ENCODE results near the gene RPTOR.

The RPTOR gene

DNA sequence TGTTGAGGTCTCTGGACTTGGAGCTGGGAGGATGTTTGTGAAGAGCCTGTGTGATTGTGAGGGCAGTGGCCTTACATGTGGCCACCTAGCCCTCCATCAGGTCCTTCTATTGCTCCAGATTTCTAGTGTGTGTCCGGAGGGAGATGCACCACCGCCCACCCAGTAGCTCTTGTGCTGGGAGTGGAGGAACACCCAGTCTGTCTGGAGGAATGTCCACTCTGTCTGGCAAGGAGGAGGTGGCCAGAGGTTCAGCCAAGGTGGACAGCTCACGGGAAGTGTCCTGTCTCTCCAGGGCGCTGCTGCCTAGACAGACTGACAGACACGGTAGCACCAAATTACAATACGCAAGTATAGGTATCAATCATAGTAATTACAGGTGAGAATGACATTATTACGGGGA is 10.6 kb downstream of the RPTOR start:
- DNase-seq (ENCODE audit: low spot score), result no peak
- TF ChIP-seq, protein P1, sequence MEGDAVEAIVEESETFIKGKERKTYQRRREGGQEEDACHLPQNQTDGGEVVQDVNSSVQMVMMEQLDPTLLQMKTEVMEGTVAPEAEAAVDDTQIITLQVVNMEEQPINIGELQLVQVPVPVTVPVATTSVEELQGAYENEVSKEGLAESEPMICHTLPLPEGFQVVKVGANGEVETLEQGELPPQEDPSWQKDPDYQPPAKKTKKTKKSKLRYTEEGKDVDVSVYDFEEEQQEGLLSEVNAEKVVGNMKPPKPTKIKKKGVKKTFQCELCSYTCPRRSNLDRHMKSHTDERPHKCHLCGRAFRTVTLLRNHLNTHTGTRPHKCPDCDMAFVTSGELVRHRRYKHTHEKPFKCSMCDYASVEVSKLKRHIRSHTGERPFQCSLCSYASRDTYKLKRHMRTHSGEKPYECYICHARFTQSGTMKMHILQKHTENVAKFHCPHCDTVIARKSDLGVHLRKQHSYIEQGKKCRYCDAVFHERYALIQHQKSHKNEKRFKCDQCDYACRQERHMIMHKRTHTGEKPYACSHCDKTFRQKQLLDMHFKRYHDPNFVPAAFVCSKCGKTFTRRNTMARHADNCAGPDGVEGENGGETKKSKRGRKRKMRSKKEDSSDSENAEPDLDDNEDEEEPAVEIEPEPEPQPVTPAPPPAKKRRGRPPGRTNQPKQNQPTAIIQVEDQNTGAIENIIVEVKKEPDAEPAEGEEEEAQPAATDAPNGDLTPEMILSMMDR (IDR thresholded peaks at IDR 0.05), result no peak
- no peak overlapping the region for H3K27ac ChIP-seq
- no peak overlapping the region for H3K4me3 ChIP-seq

DNA sequence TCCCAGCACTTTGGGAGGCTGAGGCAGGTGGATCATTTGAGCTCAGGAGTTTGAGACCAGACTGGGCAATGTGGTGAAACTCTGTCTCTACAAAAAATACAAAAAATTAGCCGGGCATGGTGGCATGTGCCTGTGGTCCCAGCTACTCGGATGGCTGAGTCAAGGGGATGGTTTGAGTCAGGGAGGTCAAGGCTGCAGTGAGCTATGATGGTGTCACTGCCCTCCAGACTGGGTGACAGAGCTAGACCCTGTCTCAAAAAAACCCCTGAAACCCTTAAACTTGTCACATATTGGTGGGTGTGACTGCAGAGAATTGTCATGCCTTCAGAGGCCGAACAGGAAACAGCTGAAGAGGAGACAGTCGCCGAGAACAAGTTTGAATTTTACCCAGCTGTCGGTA is 13.4 kb downstream of the RPTOR start:
- no peak overlapping the region for H3K4me3 ChIP-seq
- no peak overlapping the region for H3K27ac ChIP-seq
- TF ChIP-seq, protein P1 (IDR thresholded peaks at IDR 0.05), result no peak
- DNase-seq (ENCODE audit: low spot score), result no peak

DNA sequence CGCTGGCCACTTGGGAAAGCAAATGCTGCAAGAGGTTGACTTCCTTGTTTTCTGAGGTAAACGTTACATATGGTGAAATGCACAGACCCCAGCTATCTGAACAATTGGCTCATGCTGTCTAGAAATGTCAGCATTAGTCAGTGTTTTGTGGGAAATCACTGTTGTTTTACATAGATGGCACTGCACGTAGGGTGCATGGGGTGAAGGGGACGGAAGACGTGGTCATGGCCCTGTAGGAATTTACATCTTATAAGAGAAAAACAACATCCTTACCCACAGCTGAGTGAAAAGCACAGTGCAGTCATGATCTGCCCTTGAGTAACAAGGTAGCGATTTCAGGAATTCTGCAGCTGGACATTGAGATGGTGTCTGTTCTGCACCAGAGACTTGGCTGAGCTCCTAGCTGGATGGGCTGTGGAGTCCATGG is 15.2 kb downstream of the RPTOR start:
- Histone ChIP-seq H3K4me3 (no peak overlapping the region), H3K27ac (no peak overlapping the region)
- TF ChIP-seq, protein P1 (IDR thresholded peaks at IDR 0.05), result no peak
- no peak for DNase-seq (ENCODE audit: low spot score)

DNA sequence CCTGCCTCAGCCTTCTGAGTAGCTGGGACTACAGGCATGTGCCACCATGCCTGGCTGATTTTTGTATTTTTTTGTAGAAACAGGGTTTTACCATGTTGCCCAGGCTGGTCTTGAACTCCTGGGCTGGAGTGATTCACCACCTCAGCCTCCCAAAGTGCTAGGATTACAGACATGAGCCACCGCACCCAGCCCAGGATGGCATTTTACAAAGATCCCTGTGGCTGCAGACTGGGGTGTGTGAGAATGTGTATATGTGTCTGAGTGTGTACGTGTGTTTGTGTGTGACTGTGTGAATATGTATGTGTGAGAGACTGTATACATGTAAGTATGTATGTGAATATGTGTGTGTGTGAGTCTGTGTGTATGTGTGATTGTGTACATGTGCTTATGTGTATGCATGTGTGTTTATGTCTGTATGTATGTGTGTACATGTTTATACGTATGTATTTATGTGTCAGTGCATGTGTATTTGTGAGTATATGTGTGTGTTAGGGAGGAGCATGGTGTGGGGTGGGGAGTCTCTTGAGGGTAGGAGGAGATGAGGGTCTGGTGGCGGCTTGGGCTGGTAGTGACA is 17.0 kb downstream of the RPTOR start:
- DNase-seq (ENCODE audit: low spot score), result no peak
- TF ChIP-seq, protein P1 (IDR thresholded peaks at IDR 0.05), result no peak

DNA sequence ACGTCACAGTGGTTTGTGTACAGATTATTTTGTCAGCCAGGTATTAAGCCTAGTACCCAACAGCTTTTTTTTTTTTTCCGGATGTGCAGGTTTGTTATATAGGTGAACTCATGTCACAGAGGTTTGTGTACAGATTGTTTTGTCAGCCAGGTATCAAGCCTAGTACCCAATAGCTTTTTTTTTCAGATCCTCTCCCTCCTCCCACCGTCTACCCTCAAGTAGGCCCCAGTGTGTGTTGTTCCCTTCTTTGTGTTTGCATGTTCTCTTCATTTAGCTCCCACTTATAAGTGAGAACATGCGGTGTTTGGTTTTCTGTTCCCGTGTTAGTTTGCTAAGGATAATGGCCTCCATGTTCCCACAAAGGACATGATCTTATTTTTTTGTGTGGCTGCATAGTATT is 19.9 kb downstream of the RPTOR start:
- TF ChIP-seq, protein P1 (IDR thresholded peaks at IDR 0.05), result no peak
- Histone ChIP-seq H3K4me3 (no peak overlapping the region), H3K27ac (no peak overlapping the region)
- DNase-seq (ENCODE audit: low spot score), result no peak

More for the DNA sequence above, 17.0 kb downstream of the RPTOR start:
- H3K4me3 ChIP-seq, result no peak overlapping the region
- no peak overlapping the region for H3K27ac ChIP-seq

DNA sequence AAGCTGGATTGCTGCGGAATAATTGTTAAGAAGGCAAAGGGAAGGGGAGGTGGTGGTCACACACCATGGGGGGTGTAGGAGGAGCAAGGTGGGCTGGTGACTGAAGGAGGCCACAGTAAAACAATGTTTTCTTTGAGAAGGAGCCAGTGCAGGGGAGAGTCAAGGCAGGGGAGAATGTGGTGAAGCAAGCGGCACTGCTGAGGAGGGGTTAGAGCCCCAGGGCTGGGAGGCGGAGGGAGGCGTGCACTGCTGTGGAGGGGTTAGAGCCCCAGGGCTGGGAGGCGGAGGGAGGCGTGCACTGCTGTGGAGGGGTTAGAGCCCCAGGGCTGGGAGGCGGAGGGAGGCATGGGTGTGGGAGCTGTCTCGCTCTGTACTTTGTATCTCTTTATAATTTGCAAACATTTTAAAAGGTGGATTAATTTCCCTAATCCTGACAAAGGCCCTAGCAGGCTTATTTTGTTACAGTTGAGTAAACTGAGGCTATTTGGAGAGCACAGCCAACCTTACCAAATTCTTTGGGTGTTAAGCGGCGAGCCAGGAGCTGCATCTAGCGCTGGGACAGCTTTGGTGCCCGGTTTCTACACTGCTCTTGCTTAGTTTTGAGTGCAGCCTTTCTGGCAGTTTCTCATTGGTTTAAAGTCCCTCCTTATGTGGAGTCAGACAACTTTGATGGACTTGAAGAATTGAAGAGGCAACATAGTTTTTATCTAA is 20.9 kb downstream of the RPTOR start:
- TF ChIP-seq, protein P1 (IDR thresholded peaks at IDR 0.05), result no peak
- no peak overlapping the region for H3K27ac ChIP-seq

DNA sequence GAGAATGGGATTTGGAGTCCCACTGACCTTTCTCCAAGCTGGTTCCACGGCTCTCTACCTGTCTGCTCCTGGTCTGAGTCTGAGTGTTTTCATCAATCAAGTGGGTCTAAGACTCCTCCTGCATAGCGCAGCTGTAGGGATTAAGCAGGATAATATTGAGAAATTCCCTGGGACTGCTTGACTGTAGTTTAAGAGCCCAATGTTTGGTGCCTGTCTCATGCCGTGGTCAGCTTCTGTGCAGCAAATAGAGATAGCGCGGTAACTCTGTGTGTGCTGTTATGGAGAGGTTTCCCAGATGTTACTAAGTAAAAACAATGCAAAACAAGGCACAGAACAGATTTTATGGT is 21.4 kb downstream of the RPTOR start:
- Histone ChIP-seq H3K27ac (no peak overlapping the region), H3K4me3 (no peak overlapping the region)
- TF ChIP-seq, protein P1 (IDR thresholded peaks at IDR 0.05), result no peak
- DNase-seq (ENCODE audit: low spot score), result no peak

More for the DNA sequence above, 20.9 kb downstream of the RPTOR start:
- DNase-seq (ENCODE audit: low spot score), result no peak
- no peak overlapping the region for H3K4me3 ChIP-seq

All from coronary artery (tissue), 2 donors.